Pancreas (tissue), 10 donors: ENCODE results near the gene ITSN1. TPM values are rescaled to one million over a fixed set of nuclear protein-coding genes. Genes with fewer than 3 reads are reported as not detected.

Experiments used
- ATAC-seq, 4 donors: fragments of 200-7000 bp; cut with Tn5 transposase; one replicate each; pipeline versions ENCODE4 v1.8.0 to v1.9.1; 2020; ENCODE audit warnings: mild to moderate bottlenecking in 4 of 4, moderate library complexity in 4 of 4
- DNase-seq, 6 donors: peaks; one replicate each; pipeline ENCODE4 v3.0.0-alpha.2; 2020
- FAIRE-seq: peaks from 2 replicates; lab custom pipeline; 2012; peaks lifted over from hg19 to GRCh38; lab: Jason Lieb, UNC
- H3K27ac ChIP-seq, 4 donors: fragments of 200-600 bp; sonication (generic); 1 replicate in 3 of 4; 2 replicates in 1 of 4; pipeline versions ENCODE4 v1.5.0 to v1.8.0; 2020
- H3K27me3 ChIP-seq, 4 donors: fragments of 200-600 bp; one replicate each; pipeline ENCODE4 v1.8.0; 2021
- H3K36me3 ChIP-seq, 3 donors: fragments of 200-600 bp; sonication (generic) in 1 of 3; one replicate each; pipeline versions ENCODE4 v1.5.0 to v1.8.0; 2020 to 2021
- H3K4me1 ChIP-seq, 3 donors: fragments of 200-600 bp; one replicate each; pipeline ENCODE4 v1.8.0; 2021
- H3K4me3 ChIP-seq, 4 donors: fragments of 200-600 bp; sonication (generic) in 2 of 4; one replicate each; pipeline versions ENCODE4 v1.5.0 to v1.8.0; 2020 to 2021
- H3K9me3 ChIP-seq, 4 donors: fragments of 200-600 bp; one replicate each; pipeline ENCODE4 v1.8.0; 2021
- WGBS, 2 donors: extraction: QIAGEN DNeasy Blood & Tissue Kit; methylation state at CpG; one replicate each; pipeline ENCODE4 v1.1.7; 2013; 5-methylcytosine and 5-hydroxymethylcytosine counted together
- intact Hi-C, 3 donors: fragments of 100-400 bp; cut with DNase I; formaldehyde crosslinking; loops; one replicate each; pipeline versions ENCODE4 v1.11.1 to v1.14.2; 2022
- polyA plus RNA-seq, 2 donors: library from polyadenylated mRNA; stranded (reverse); fragments of 200-250 nt; gene quantifications; one replicate each; pipeline ENCODE4 v1.2.3, GENCODE V29; 2013
- total RNA-seq, 6 donors: library from RNA; stranded (reverse); fragmentation: NEBNext Ultra II Directional in 4 of 6; extraction: Animal tissue kit (Norgen Biotek cat#: 25700) in 4 of 6; gene quantifications; one replicate each; pipeline versions ENCODE4 v1.2.1 to v1.2.4, GENCODE V29; 2021 to 2023
- TF ChIP-seq, protein P1 (sequence below), 4 donors: fragments of 200-600 bp; sonication (generic) in 3 of 4; IDR thresholded peaks; one replicate each; pipeline versions ENCODE4 v1.5.0 to v1.8.0; 2021; ENCODE audit warnings: antibody characterized with exemption in 4 of 4
- donor health status: healthy with polysubstance abuse.
- donor health status: DM: no; HTN: no; CAD: no; lungs with moderate emphysema.
- donor health status: DM: no; HTN: no; CAD: no.
- donor health status: control.
- donor health status: control.
- donor health status: Bipolar disorder and iron deficiency.
- donor health status: DM: yes; HTN: yes; CAD: no.
- donor health status: DM: no; HTN: no; CAD: no.
- donor health status: DM: no; HTN: no; CAD: no.
- donor health status: DM: yes; HTN: yes; CAD: no.

The ITSN1 gene
- total and polyA plus RNA-seq, 8 donors = 3.5 to 19.4 (median 6.0) TPM

DNA sequence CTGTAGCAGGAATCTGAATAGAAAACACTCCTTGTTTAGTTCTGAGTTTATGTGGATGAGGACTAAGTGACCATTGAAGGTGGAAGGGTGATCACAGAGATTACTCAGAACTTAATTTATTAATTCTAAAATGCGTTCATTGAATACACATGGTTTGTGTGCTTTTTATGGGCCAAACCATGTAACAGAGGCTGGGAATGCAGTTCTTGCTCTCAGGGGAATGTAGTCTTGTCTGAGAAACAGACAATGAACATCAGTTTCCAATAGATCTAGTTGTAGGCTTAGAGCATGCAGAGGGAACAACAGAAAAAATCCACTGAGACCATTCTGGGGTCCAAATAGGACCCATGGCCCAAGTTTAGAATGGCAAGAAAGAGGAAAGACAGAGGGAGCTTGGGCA, 46.1 kb downstream of the ITSN1 start:
- Histone ChIP-seq H3K4me1 (peaks cover 3 to 28% (median 27%) of the 10 kb centered on the region in 3 donors), H3K36me3 (no peaks in the 10 kb centered on the region), H3K4me3 (no peak overlapping the region), H3K27me3 (no peaks in the 10 kb centered on the region), H3K9me3 (no peaks in the 10 kb centered on the region), H3K27ac (no peak overlapping the region)
- ATAC-seq (no peak), DNase-seq (no peak), FAIRE-seq (no peak)
- TF ChIP-seq, protein P1, sequence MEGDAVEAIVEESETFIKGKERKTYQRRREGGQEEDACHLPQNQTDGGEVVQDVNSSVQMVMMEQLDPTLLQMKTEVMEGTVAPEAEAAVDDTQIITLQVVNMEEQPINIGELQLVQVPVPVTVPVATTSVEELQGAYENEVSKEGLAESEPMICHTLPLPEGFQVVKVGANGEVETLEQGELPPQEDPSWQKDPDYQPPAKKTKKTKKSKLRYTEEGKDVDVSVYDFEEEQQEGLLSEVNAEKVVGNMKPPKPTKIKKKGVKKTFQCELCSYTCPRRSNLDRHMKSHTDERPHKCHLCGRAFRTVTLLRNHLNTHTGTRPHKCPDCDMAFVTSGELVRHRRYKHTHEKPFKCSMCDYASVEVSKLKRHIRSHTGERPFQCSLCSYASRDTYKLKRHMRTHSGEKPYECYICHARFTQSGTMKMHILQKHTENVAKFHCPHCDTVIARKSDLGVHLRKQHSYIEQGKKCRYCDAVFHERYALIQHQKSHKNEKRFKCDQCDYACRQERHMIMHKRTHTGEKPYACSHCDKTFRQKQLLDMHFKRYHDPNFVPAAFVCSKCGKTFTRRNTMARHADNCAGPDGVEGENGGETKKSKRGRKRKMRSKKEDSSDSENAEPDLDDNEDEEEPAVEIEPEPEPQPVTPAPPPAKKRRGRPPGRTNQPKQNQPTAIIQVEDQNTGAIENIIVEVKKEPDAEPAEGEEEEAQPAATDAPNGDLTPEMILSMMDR (IDR thresholded peaks at IDR 0.05) = no peak
- intact Hi-C loops = no loop called here
- WGBS, 2 donors = 83 to 89% methylated on average over 1 of the region's 1 CpG

DNA sequence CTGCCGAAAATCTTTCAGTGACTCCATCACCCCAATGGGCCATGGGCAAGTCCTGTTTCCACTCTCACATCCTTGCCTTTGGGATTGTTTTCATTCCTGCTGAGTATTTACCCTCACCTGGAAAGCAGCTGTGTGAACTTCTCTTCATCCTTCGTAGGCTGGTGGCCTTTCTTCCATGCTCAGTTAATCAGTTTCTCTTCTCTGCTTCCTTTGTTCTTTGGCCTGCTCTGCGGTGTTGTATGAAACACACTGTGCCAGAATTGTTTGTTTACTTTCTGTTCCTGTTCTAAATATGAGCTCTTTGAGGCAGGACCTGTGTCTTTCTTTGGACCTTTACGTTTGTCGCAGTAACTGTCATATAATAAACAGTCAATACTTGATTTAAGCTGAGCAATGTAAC, 48.6 kb downstream of the ITSN1 start:
- no peak for ATAC-seq

GRCh38 chr21:33691945-33692603, 49.8 kb downstream of the ITSN1 start:
- WGBS, 2 donors = 95 to 97% methylated on average over 6 of the region's 6 CpGs
- intact Hi-C loops = no loop called here
- Histone ChIP-seq H3K36me3 (no peaks in the 10 kb centered on the region), H3K9me3 (no peaks in the 10 kb centered on the region), H3K4me3 (no peak overlapping the region), H3K27ac (no peak overlapping the region), H3K4me1 (no peaks in the 10 kb centered on the region), H3K27me3 (no peaks in the 10 kb centered on the region)
- TF ChIP-seq, protein P1 (IDR thresholded peaks at IDR 0.05) = no peak
- no peak for FAIRE-seq
- ATAC-seq = no peak
- DNase-seq = no peak

More for the DNA sequence above, 48.6 kb downstream of the ITSN1 start:
- TF ChIP-seq, protein P1 (IDR thresholded peaks at IDR 0.05) = no peak
- WGBS, 2 donors = 79 to 81% methylated on average over 5 of the region's 5 CpGs
- H3K4me3 ChIP-seq = no peak overlapping the region
- H3K27me3 ChIP-seq = no peaks in the 10 kb centered on the region
- H3K9me3 ChIP-seq = no peaks in the 10 kb centered on the region
- peaks cover 0 to 7% (median 4%) of the 10 kb centered on the region in 3 donors for H3K4me1 ChIP-seq
- FAIRE-seq (no peak), DNase-seq (no peak)
- no peaks in the 10 kb centered on the region for H3K36me3 ChIP-seq
- intact Hi-C loops = no loop called here
- no peak overlapping the region for H3K27ac ChIP-seq

DNA sequence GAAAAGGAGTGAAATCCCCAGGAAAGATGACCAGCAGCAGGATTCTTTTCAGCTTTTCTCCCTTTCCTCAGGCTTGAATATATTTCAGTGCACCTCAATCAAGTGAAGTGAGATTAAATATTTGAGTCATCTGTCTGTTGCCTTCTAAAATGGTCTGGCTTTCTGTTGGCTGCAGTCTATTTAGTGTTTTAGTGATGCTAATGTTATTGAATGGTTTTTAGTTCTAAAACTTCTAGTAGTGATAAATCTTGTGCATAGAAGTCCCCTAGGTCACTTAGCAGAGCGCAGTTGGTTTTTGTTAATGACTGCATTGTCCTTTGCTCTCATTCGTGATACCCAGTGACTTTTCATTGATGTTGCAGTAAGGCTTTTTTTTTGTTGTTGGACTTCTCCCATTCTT, 53.5 kb downstream of the ITSN1 start:
- TF ChIP-seq, protein P1 (IDR thresholded peaks at IDR 0.05) = no peak
- H3K4me3 ChIP-seq = no peak overlapping the region
- no peaks in the 10 kb centered on the region for H3K27me3 ChIP-seq
- no peak overlapping the region for H3K27ac ChIP-seq
- no peaks in the 10 kb centered on the region for H3K4me1 ChIP-seq
- no peaks in the 10 kb centered on the region for H3K36me3 ChIP-seq
- DNase-seq = no peak
- WGBS, 2 donors = 58 to 59% methylated on average over 2 of the region's 2 CpGs
- intact Hi-C loops = no loop called here
- H3K9me3 ChIP-seq = no peaks in the 10 kb centered on the region
- ATAC-seq = no peak
- no peak for FAIRE-seq

- DNase-seq (no peak), ATAC-seq (no peak), FAIRE-seq (no peak)
- H3K27ac ChIP-seq = no peak overlapping the region
- no peaks in the 10 kb centered on the region for H3K4me1 ChIP-seq
- H3K4me3 ChIP-seq = no peak overlapping the region
- H3K27me3 ChIP-seq = no peaks in the 10 kb centered on the region
- H3K36me3 ChIP-seq = no peaks in the 10 kb centered on the region
- intact Hi-C loops = no loop called here
- H3K9me3 ChIP-seq = no peaks in the 10 kb centered on the region
- WGBS, 2 donors = 71 to 78% methylated on average over 5 of the region's 5 CpGs
- TF ChIP-seq, protein P1 (IDR thresholded peaks at IDR 0.05) = no peak
Measured at GRCh38 chr21:33696465-33696864, 54.2 kb downstream of the ITSN1 start.
